NCI-H1417 (cell line): Measurements from ENCODE around the gene ADAMTSL1.

Experiments
- DNase-seq, 3 experiments: peaks; one replicate each; lab custom pipeline; 2025; lab: John Stamatoyannopoulos, UW

ADAMTSL1 gene

DNA sequence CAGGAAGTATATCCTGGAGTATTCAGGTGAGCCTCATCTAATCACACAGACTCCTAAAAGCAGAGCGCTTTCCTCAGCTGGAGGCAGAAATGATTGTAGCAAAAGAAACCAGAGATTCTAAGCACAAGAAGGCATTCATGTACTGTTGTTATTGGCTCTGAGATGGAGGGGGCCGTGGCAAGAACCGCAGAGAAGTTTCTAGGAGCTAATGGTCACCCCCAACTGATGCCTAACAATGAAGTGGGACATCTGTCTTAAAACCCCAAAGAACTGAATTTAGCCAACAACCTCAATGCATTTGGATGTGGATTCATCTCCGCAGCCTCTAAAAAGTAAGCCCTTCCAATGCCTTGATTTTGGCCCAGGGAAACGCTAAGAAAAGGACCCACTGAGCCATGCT lies 76.3 kb downstream of the ADAMTSL1 start:
- no peak for DNase-seq

DNA sequence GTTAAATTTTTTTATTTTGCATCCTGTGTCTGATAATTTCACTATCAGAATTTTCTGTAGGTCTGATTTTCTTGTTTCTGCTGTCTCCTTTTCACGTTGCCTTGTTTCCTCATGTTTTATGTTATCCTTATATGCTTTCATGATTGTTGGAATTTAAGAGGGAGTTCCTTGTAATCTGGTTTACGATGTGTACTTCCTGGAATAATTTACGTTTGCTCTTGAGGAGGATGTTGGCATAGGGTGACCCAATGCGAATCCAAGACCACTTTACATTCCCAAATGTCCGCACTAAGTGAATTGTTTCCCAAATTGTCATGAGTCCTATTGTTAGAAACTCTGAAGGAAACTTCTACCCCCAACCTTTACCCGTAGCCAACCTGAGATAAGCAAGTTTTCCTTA lies 80.3 kb downstream of the ADAMTSL1 start:
- DNase-seq: no peak

DNA sequence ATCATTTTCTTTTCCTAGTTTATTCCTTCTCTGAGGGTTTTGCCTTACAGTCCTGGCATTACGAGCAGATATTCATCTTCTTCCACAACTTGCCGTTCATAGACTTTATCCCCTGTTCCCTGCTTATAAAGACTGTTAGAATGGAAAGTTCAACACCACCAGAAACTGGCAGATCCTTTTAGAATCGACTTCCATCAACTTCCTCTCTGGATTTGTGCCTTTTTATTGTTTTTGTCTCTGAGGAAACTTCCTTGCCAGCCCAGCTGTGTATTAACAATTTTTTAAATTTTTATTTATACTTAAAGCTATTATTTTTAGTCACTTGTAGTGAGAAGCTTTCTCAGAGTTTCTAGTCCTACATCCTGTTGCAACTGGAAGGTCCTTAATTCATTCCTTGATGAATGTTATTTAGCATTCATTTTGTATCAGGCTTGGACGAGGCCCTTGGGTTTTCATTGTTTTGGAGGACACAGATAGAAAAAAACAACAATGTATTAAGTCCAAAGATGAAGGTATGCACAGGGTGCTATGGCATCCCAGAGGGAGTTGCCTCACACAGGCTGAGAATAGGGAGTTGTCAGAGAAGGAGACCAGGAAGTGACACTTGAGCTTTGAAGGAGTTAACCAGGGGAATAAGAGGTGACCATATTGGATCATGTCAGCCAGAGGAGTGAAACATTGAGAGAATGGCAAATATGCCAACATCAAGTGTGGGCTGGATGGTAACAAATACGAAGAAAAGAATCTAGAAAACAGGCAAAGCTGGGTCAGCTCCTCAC lies 81.3 kb downstream of the ADAMTSL1 start:
- no peak for DNase-seq

DNA sequence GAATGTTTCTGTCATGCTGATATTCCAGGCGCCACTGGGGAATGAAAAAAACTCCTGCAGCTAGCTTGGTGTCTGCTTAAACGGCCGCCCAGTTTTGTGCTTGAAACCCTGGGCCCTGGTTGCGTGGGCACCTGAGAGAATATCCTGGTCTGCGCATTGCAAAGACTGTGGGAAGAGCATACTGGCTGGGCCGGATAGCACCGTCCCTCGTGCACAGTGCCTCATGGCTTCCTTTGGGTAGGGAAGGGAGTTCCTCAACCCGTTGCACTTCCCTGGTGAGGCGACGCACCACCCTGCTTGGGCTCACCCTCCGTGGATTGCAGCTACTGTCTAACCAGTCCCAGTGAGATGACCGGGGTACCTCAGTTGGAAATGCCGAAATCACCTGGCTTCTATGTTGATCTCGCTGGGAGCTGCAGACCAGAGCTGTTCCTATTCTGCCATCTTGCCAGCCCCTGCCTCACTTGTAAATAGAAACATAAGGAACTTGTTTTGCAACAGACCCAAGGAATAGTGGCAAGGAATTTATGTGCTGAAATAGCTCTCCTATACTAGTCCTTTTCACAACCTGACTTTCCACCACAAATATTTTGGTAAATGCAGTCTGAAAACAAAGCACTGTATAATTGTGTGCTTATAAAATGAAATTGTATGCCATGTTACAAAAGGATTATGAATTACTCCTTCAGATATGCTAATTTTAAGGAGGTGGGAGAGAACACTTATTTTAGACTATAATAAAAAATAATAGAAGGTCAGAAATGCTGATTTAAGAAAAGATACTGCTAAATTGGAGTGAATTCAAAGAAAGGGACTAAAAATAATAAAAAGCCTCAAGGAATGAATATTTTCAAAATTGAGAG lies 90.3 kb downstream of the ADAMTSL1 start:
- DNase-seq: no peak

DNA sequence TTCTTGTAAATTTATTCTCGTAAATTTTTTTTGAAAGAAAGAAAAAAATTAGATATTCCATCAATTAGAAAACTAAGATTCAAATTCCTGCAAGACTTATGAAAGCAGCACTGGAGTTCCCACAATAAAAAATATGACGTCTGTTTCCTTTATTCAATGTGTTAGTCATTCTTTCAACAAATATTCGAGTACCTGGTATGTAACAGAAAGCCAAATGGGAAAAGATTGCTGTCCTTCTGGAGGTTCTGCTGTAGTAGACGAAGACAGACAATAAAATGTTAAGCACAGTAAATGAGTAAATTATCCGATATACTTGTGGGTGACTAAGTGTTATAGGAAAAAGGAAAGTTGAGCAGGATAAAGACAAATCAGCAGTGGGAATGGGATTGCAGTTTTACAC lies 92.2 kb downstream of the ADAMTSL1 start:
- DNase-seq: no peak

DNA sequence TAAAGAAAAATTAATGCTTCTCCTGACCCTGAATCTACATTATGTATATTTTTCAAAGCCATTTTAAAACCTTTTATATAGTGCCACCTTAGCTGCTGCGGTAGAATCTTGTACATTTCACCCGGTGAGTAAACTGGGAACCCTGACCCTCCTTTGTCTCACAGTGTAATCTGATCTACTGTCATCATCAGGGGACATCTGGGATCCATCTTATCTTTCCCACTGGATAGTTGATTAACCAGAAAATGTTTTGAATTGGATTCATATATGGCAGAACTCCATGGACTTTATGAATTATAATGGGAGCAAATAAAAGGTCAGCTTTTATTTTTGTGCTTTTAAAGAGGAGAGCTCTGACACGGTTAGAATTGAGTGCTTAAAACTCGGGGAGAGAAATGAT lies 95.0 kb downstream of the ADAMTSL1 start:
- peak in 2 of 3 experiments; percentile 4 to 28 for DNase-seq

DNA sequence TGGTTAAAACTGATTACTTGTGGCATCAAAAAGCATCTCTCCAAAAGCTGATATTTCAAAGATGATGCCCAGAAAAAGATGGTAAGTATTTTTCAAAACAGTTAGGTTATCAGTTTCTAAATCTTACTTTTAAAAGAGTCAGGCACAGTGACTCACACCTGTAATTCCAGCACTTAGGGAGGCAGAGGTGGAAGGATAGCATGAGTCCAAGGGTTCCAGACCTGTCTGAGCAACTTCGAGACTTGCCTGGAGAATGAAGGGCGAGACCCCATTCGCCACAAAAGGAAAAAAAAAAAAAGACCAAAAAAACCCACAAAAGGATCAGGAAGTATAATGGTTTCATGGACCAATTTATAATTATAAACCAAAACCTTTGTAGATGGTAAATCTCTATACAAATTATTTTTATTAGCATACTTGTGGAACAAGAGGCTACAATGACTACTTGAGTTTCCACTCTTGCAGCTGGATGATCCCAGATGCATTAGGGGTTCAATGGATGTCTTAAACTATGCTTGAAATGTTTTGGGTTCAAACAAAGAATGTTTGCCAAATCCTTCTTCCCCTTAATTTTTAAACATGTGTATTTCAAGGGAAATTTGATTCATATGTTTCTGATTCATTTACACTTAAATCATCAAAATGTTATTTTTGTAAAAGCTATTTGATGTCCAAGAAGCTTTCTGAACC lies 96.1 kb downstream of the ADAMTSL1 start:
- no peak for DNase-seq

DNA sequence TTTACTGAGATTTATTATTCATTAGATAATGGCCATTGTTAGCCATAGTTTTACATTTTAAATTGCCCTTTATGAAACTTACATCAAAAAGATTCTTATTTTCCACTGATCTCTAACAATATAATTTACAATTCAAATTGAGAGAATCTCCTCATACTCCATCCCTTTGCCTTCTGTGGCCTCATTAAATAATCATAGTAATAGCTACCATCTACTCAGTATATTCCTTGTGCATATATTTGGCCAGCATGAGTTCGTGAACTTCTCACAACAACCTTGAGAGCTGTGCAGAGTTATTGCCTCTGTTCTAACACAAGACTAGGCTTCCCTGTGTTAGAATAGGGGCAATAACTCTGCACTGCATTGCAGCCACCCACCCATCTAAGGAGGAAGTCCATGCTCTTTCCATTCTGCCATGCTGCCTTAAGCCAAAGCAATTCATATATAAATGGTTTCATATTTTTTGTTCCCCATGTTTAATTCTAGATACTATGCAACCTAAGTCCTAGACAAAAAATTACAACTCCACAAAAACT lies 99.1 kb downstream of the ADAMTSL1 start:
- DNase-seq: no peak

DNA sequence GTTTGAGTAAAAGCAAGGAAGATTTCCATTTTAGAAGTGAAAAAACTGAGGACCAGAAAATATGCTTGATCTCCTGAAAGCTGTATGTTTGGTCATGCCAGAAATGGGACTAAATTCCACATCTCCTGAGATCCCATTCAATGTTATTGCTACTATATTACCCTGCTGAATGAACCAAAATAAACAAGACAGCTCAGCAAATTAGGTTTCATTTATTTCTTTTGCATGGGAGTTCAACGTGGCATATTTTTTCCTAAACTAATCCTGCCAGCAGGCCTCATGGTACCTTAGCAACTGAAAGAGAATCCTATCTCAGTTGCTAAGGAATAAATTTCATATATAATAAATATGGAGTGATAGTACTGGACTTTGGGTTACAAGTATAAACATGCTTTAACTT lies 101.7 kb downstream of the ADAMTSL1 start:
- no peak for DNase-seq

DNA sequence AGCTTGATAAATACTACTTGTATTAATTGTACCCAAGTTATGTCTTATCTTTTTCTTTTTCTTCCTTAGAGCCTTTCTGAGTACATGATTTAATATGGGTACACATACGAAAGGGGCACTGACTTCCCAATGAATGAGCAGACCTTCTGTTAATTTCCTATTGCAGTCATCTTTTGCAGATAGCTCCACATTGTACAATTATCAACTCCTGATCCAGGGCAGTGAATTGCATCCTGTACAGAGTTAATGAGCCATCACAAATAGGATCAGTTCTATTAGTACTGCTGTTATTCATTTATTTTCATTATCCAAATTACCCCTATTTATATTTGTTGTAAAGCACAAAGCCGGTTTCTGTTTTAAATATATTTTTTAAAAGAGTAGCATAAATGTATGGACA lies 105.6 kb downstream of the ADAMTSL1 start:
- peak in 1 of 3 experiments; percentile 40 for DNase-seq

DNA sequence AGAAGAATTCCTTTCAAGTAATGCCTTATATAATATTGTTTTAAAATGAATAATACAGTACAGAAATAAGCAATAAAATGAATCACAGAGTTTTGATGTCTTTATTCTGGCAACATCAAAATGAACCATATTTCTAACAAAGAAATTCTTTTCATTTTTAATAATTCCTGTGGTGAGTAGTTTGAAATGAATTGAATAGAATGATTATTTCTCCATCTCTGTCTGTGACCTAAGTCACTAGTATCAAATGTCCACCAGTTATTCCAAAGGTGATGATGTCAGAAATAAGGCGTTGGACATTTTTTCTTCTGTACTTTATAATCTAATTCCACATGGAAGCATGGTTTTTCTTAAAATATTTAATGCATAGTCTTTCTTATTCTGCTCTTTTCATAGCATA lies 106.2 kb downstream of the ADAMTSL1 start:
- DNase-seq: no peak

DNA sequence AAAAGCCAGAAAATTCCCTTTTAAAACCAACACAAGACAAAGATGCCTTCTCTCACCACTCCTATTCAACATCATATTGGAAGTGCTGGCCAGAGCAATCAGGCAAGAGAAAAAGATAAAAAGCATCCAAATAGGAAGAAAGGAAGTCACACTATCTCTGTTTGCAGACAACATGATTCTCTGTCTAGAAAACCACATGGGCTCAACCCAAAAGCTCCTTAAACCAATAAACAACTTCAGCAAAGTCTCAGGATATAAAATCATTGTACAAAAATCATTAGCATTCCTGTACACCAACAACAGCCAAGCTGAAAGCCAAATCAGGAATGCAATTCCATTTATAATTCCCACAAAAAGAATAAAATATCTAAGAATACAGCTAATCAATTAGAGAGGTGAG lies 112.0 kb downstream of the ADAMTSL1 start:
- DNase-seq: no peak

DNA sequence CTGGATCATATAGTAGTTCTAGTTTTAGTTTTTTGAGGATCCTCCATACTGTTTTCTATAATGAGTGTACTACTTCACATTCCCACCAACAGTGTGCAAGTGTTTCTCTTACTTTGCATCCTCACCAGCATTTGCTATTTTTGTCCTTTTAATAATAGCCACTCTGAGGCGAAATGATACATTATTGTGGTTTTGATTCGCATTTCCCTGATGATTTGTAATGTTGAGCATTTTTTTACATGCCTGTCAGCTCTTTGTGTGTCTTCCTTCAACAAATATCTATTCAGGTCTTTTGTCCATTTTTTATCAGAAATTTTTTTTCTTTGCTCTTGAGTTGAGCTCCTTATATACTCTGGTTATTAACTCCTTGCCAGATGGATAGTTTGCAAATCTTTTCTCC lies 114.0 kb downstream of the ADAMTSL1 start:
- no peak for DNase-seq

DNA sequence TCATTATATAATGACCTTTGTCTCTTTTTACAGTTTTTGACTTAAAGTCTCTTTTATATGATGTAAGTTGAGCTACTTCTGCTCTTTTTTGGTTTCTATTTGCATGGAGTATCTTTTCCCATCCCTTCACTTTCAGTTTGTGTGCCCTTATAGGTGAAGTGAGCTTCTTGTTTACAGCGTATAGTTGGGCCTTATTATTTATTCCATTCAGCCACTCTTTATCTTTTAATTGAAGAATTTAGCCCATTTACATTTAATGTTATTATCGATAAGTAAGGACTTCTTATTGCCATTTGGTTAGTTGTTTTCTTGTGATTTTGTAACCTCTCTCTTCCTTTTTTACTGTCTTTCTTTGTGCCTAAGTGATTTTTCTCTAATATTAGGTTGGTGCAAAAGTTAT lies 117.3 kb downstream of the ADAMTSL1 start:
- DNase-seq: no peak

DNA sequence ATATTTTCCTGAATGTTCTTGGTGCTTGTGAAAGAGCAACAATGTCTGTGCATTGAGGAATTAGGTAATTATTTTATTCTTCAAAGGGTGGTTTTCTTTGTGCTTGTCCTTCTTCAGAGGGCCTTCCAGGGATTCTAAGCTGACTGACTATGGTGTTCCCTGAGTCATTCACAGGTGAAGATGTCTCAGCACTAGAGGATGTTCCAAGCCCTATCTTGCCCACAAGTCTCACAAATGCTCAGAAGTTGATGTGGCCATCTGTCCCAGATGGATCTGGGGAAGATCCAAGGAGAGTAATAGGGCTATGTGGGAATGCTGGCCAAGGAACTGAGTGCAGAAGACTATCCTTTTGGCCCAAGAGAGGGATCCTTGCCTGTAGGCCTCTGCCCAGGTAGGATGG lies 120.9 kb downstream of the ADAMTSL1 start:
- no peak for DNase-seq

DNA sequence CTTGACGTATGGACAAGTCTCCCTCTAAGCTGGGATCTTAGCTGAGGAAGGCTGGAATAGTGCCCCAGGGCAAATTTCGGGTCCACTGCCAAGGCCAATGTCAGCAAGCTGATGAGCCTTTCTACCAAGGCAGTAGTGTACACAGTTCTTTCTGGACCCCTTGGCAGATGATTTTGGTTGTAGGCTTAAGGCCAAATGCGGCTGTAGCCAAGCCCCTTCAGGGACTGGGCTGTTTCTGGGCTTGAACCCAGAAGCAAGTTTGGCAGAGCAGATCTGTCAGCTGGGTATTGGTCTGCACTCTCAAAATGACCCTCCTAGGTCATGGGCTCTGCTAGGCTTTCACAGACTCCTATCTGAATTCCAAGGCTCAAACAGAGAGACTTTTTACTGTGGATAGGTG lies 121.6 kb downstream of the ADAMTSL1 start:
- DNase-seq: no peak

DNA sequence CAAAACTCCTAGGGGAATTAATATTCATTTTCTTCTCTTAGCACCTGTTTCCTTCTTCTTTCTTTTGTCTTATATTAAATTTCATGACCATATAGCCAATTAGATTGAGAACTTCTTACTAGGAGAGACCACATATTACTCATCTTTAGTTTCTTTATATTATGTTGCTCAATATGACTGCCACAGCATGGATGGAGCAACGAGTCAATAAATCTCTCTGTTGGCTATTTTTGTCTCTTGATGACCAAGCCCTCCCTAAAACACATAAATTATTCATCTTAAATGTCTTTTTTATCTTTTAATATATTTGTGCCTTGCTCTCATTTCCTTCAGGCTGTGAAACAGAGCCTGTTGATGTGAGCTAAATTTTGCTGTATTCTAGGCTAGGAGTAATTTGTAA lies 123.0 kb downstream of the ADAMTSL1 start:
- no peak for DNase-seq

DNA sequence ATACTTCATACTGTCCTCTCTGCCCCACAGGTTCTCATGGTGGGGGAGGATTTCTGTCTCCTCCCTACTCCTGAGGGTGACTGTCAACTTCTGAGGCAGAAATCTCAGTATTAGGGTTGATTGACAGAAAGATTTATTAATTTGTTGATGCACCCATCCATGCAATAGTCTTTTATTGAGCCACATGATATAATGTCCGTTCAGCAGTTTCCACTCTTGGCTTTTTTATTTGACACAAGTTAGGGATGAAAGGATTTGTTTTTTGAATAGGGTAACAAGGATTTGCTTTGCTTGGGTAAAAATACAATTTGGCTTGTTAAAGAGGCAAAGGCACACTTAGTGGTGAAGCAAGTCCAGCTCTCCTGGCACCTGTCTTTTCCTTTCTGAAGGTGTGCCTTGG lies 125.0 kb downstream of the ADAMTSL1 start:
- DNase-seq: no peak

DNA sequence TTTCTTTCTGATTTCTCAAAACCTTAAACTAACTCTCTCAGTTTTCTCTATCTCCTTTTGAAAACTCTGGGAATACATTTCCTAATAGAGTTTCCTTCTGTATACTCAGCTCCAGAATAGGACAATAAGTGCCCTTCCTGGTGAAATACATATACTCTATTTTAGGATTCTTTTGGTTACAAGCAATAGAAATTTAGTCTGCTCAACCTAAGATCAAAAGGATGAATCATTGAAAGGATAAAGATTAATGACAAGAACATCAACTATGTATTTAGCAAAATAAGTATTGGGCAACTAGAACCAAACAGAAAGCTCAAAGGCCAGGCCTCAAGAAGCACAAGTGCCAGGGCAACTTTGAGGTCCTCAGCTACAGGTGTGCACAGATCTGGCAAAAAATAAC lies 127.1 kb downstream of the ADAMTSL1 start:
- no peak for DNase-seq

DNA sequence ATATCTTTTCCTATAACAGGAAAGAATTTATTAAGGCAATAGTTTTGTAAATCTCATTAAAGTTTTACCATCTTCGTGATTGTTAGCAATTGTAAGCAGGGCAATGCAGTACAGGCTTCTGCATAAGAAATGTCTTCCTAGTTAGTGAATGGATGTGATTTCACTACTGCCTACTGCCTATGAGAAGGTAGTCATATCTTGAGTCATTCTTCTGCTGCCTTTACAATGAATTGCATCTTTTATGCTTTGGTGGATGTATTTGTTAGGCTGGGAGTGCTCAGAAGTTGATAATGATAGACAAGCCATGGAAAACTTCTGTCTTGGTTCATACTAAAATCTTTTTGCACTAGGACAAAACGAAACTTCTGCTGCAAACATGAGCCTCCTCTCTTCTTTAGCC lies 128.0 kb downstream of the ADAMTSL1 start:
- no peak for DNase-seq

DNA sequence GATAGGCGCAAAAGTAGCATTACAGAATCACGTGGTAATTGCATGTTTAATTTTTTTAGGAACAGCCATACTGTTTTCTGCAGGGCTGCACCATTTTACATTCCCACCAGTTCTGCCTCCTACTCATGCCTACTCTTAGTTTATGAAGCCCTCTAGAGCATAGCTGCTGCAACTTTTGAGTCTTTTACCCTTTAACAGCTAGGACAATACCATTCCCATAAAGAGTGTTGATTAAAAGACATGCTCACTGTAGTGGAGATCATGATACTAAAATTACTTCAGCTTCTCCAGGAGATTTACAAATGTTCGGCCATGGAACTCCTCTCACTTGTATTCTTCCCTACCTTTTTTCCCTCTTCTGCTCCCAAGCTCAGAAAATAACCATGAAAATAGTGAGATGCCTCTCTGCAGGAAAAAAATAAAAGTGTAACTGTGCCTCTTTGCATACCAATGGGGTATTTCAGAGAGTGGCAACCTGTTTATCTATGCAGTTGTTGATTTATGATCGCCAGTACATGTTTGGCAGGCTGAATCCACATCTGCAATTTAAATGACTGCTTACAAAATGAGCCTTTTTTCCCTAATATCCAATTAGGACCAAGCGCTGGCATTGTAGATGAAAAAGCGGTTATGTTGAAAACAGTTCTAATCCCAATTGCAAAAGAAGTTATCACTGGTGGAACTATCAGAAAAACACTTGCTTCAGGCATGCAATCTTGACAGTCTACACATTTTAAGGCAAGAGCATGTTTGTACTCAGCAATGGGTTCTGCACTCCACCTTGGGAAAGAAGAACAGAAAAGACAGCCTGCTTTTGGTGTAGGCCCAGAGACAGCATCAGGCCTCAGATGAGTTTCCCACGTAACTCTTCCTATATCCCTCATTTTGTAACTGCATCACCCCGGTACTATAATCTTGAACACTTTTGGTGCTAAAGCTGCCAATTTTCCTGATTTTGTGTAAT lies 131.1 kb downstream of the ADAMTSL1 start:
- DNase-seq: peak in 1 of 3 experiments; percentile 2
